SK-N-SH (cell line): ENCODE measurements around the gene KRTAP4-9. TPM values are rescaled to one million over a fixed set of nuclear protein-coding genes. Genes with fewer than 3 reads are reported as not detected.
"Not testable (repeated sequence)": the region's sequence is repeated elsewhere in the genome, so short reads cannot be mapped to it uniquely, and the experiment has no call there.

Experiments used
- CTCF ChIA-PET: fragments of 300-600, 350-600 bp; formaldehyde crosslinking; extraction: SDS; loops from one replicate; lab custom pipeline; 2021; lab: Yijun Ruan, JAX
- POLR2A ChIA-PET: fragments of 350-600 bp; sonication (Branson Sonifier 250); formaldehyde crosslinking; extraction: SDS; loops from one replicate; lab custom pipeline; 2020; ENCODE audit warnings: antibody characterized with exemption, inconsistent platforms; lab: Yijun Ruan, JAX
- DNase-seq: peaks from one replicate; pipeline ENCODE4 v3.0.0; 2012
- H2AFZ ChIP-seq: fragments of 200-600 bp; sonication (generic); 2 replicates; pipeline ENCODE4 v1.8.1; 2016; ENCODE audit warnings: antibody characterized with exemption, mild to moderate bottlenecking, low read depth
- H3F3A ChIP-seq: fragments of 200-600 bp; sonication (generic); replicated peaks from 2 replicates; pipeline ENCODE3; 2016; ENCODE audit warnings: antibody characterized with exemption, mild to moderate bottlenecking; ENCODE audit not compliant: insufficient read depth
- H3K27ac ChIP-seq, 2 experiments: fragments of 200-500 bp in 1 of 2; fragments of 200-600 bp in 1 of 2; sonication (Bioruptor generic) in 1 of 2; sonication (generic), shearing (Covaris generic) in 1 of 2; 2 replicates each; pipeline versions ENCODE4 v1.5.1 to v1.6.1; 2014 to 2016; ENCODE audit warnings: low read depth in 2 of 2, inconsistent platforms in 1 of 2, low read length in 1 of 2, mild to moderate bottlenecking in 1 of 2, mixed read lengths in 1 of 2
- H3K27me3 ChIP-seq: fragments of 200-600 bp; sonication (generic), shearing (Covaris generic); 2 replicates; pipeline ENCODE4 v1.6.1; 2016; ENCODE audit warnings: mixed run types; ENCODE audit not compliant: insufficient read depth
- H3K36me3 ChIP-seq, 2 experiments: fragments of 200-500 bp in 1 of 2; fragments of 200-600 bp in 1 of 2; sonication (Bioruptor generic) in 1 of 2; sonication (generic) in 1 of 2; replicated peaks in 1 of 2; 2 replicates each; pipeline versions ENCODE3 to v1.5.1; 2014 to 2016; ENCODE audit warnings: low read length in 1 of 2, mild to moderate bottlenecking in 1 of 2; ENCODE audit not compliant: insufficient read depth in 2 of 2, control insufficient read depth in 1 of 2
- H3K4me1 ChIP-seq, 2 experiments: fragments of 200-500 bp in 1 of 2; fragments of 200-600 bp in 1 of 2; sonication (Bioruptor generic) in 1 of 2; sonication (generic), shearing (Covaris generic) in 1 of 2; 2 replicates each; pipeline versions ENCODE4 v1.5.1 to v1.6.1; 2014 to 2016; ENCODE audit warnings: low read depth in 1 of 2, low read length in 1 of 2, mixed run types in 1 of 2; ENCODE audit not compliant: insufficient read depth in 2 of 2, control insufficient read depth in 1 of 2
- H3K4me2 ChIP-seq: fragments of 200-600 bp; sonication (generic), shearing (Covaris generic); 2 replicates; pipeline ENCODE4 v1.6.1; 2017; ENCODE audit warnings: mixed run types
- H3K4me3 ChIP-seq, 2 experiments: fragments of 200-500 bp in 1 of 2; fragments of 200-600 bp in 1 of 2; sonication (Bioruptor generic) in 1 of 2; sonication (generic), shearing (Covaris generic) in 1 of 2; 2 replicates each; pipeline versions ENCODE4 v1.5.1 to v1.8.1; 2014 to 2016; ENCODE audit warnings: low read depth in 2 of 2, inconsistent platforms in 1 of 2, low read length in 1 of 2, mild to moderate bottlenecking in 1 of 2, mixed read lengths in 1 of 2, moderate library complexity in 1 of 2
- H3K79me2 ChIP-seq: fragments of 200-600 bp; sonication (generic); 2 replicates; pipeline ENCODE4 v1.8.1; 2017; ENCODE audit warnings: mild to moderate bottlenecking; ENCODE audit not compliant: insufficient read depth
- H3K9ac ChIP-seq: fragments of 200-600 bp; sonication (generic); 2 replicates; pipeline ENCODE4 v1.6.1; 2017; ENCODE audit warnings: mixed run types
- H3K9me2 ChIP-seq: fragments of 200-600 bp; sonication (generic); 2 replicates; pipeline ENCODE4 v1.6.1; 2017; ENCODE audit warnings: mixed run types
- H3K9me3 ChIP-seq: fragments of 200-600 bp; sonication (generic); 2 replicates; pipeline ENCODE4 v1.6.1; 2017; ENCODE audit warnings: mixed run types, mild to moderate bottlenecking, moderate library complexity
- H4K20me1 ChIP-seq: fragments of 200-600 bp; sonication (generic); 2 replicates; pipeline ENCODE4 v1.6.1; 2017; ENCODE audit warnings: mild to moderate bottlenecking, mixed run types; ENCODE audit not compliant: insufficient read depth
- ELF1 ChIP-seq: IDR thresholded peaks from 2 replicates; pipeline ENCODE4 v1.4.0; 2012
- EP300 ChIP-seq, 2 experiments: IDR thresholded peaks; 2 replicates each; pipeline versions ENCODE4 v1.4.0 to v1.6.1; 2012; ENCODE audit warnings: borderline replicate concordance in 1 of 2, low read depth in 1 of 2, low read length in 1 of 2
- EZH2phosphoT487 ChIP-seq: fragments of 200-600 bp; sonication (generic); IDR thresholded peaks from 2 replicates; pipeline ENCODE4 v1.6.1; 2017; ENCODE audit warnings: low read depth, mixed run types, mild to moderate bottlenecking, antibody characterized with exemption, moderate library complexity, borderline replicate concordance
- FOSL2 ChIP-seq: IDR thresholded peaks from 2 replicates; pipeline ENCODE4 v1.4.0; 2012; ENCODE audit warnings: low read depth, mild to moderate bottlenecking, moderate library complexity, borderline replicate concordance
- FOXJ3 ChIP-seq: sonication (generic); formaldehyde crosslinking; IDR thresholded peaks from 2 replicates; pipeline ENCODE4 v1.5.1; 2020; ENCODE audit warnings: mild to moderate bottlenecking, missing genetic modification reagents
- GABPA ChIP-seq: IDR thresholded peaks from 2 replicates; pipeline ENCODE4 v1.4.0; 2012; ENCODE audit warnings: low read depth, mild to moderate bottlenecking
- GATA2 ChIP-seq: sonication (generic); formaldehyde crosslinking; IDR thresholded peaks from 2 replicates; pipeline ENCODE4 v1.5.0; 2020; ENCODE audit warnings: mild to moderate bottlenecking, missing genetic modification reagents
- JUND ChIP-seq: IDR thresholded peaks from 2 replicates; pipeline ENCODE4 v1.4.0; 2012
- MEF2A ChIP-seq: IDR thresholded peaks from 2 replicates; pipeline ENCODE4 v1.4.0; 2012; ENCODE audit warnings: low read depth, borderline replicate concordance
- NFIC ChIP-seq: IDR thresholded peaks from 2 replicates; pipeline ENCODE4 v1.4.0; 2012; ENCODE audit warnings: borderline replicate concordance
- POLR2AphosphoS5 ChIP-seq: IDR thresholded peaks from 2 replicates; pipeline ENCODE4 v1.6.1; 2012; ENCODE audit warnings: low read depth, low read length
- RAD21 ChIP-seq: IDR thresholded peaks from 2 replicates; pipeline ENCODE4 v1.6.1; 2012; ENCODE audit warnings: mild to moderate bottlenecking, low read length
- RCOR1 ChIP-seq: fragments of 150-350 bp; IDR thresholded peaks from 2 replicates; pipeline ENCODE4 v1.6.1; 2017; ENCODE audit warnings: antibody characterized with exemption, low read length
- RFX5 ChIP-seq: IDR thresholded peaks from 2 replicates; pipeline ENCODE4 v1.6.1; 2012; ENCODE audit warnings: mild to moderate bottlenecking, improper control_type of control experiment, low read length
- TCF12 ChIP-seq: IDR thresholded peaks from 2 replicates; pipeline ENCODE4 v1.4.0; 2012
- TEAD4 ChIP-seq: IDR thresholded peaks from 2 replicates; pipeline ENCODE4 v1.4.0; 2012; ENCODE audit warnings: mild to moderate bottlenecking, borderline replicate concordance; ENCODE audit not compliant: insufficient read depth
- WGBS: methylation state at CpG from one replicate; pipeline ENCODE4 v1.1.6; 2017; ENCODE audit warnings: low lambda C conversion rate; 5-methylcytosine and 5-hydroxymethylcytosine counted together
- polyA plus RNA-seq, 3 experiments: library from polyadenylated mRNA; depleted of rRNA; stranded (reverse); fragments of >200 nt; gene quantifications; 2 replicates each; pipeline ENCODE4 v1.2.3, GENCODE V29; 2012
- TF ChIP-seq, protein P1 (sequence below): IDR thresholded peaks from 2 replicates; pipeline ENCODE4 v1.4.0; 2012; ENCODE audit warnings: low read depth, borderline replicate concordance

The KRTAP4-9 gene
- polyA plus RNA-seq, 1 of the 3 experiments (the other 2 are of a cell fraction): not detected

- no peaks in the 10 kb centered on the region for H3K27me3 ChIP-seq
- H3K4me3 ChIP-seq: no peak overlapping the region
- H3F3A ChIP-seq: peaks cover 30% of the 10 kb centered on the region
- no peaks in the 10 kb centered on the region for H4K20me1 ChIP-seq
- TF ChIP-seq POLR2AphosphoS5 (no peak), JUND (no peak), RFX5 (no peak), MEF2A (no peak), RCOR1 (no peak), FOXJ3 (no peak), GATA2 (no peak), EZH2phosphoT487 (no peak), GABPA (no peak), ELF1 (no peak), NFIC (no peak), TEAD4 (no peak), RAD21 (no peak), FOSL2 (no peak)
- TF ChIP-seq, protein P1, sequence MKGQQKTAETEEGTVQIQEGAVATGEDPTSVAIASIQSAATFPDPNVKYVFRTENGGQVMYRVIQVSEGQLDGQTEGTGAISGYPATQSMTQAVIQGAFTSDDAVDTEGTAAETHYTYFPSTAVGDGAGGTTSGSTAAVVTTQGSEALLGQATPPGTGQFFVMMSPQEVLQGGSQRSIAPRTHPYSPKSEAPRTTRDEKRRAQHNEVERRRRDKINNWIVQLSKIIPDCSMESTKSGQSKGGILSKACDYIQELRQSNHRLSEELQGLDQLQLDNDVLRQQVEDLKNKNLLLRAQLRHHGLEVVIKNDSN: no peak
- peaks cover 0 to 22% of the 10 kb centered on the region in 2 experiments; a peak in 2 of 4 replicates for H3K4me1 ChIP-seq
- H3K79me2 ChIP-seq: no peaks in the 10 kb centered on the region
- H2AFZ ChIP-seq: no peak overlapping the region
- WGBS: 36% methylated on average over 5 of the region's 5 CpGs
- no peak overlapping the region for H3K9ac ChIP-seq
- peak overlapping the region in 1 of 2 experiments; percentile 55; a peak in 2 of 4 replicates for H3K27ac ChIP-seq
- ChIA-PET POLR2A (no interaction called here), CTCF (interaction anchor here (1.4 to 1.5 kb wide), 2 partner anchors 23 to 589 kb away, joined by 3 to 4 read pairs; no protein-coding TSS in a partner anchor)
- no peak for DNase-seq
- no peaks in the 10 kb centered on the region for H3K36me3 ChIP-seq
- no peaks in the 10 kb centered on the region for H3K9me3 ChIP-seq
- H3K9me2 ChIP-seq: no peaks in the 10 kb centered on the region
- H3K4me2 ChIP-seq: no peak overlapping the region
Observed at GRCh38 chr17:41058741-41059140, 46.4 kb upstream of the KRTAP4-9 start.

GRCh38 chr17:41059276-41060051 lies 45.7 kb upstream of the KRTAP4-9 start:
- H3K9ac ChIP-seq, POLR2A ChIA-PET, DNase-seq, H3K4me3 ChIP-seq, H3K9me3 ChIP-seq, H3K79me2 ChIP-seq, H3K9me2 ChIP-seq, H2AFZ ChIP-seq, H3K27me3 ChIP-seq, H3K36me3 ChIP-seq, H4K20me1 ChIP-seq: not testable (repeated sequence)
- TF ChIP-seq JUND (peak; percentile 14; the same call in 1 of the 2 replicates), TCF12 (0 out of 2 replicates have a peak, but pooled peaks have one; percentile 26), TEAD4 (peak; percentile 38; the same call in 1 of the 2 replicates), EP300 (IDR thresholded peaks at IDR 0.05; ENCODE audit: borderline replicate concordance in 1 of 2, low read depth in 1 of 2, low read length in 1 of 2) (0 out of 4 replicates have a peak, but pooled peaks of 1 of the 2 experiments have one; percentile 15), FOSL2 (peak; percentile 48)
- peaks cover 30% of the 10 kb centered on the region for H3F3A ChIP-seq
- H3K4me2 ChIP-seq: peak overlapping the region; percentile 51
- peaks cover 0 to 22% of the 10 kb centered on the region in 2 experiments; a peak in 2 of 4 replicates for H3K4me1 ChIP-seq
- 25% methylated on average over 8 of the region's 31 CpGs for WGBS
- peak overlapping the region in 1 of 2 experiments; percentile 62; a peak in 2 of 4 replicates for H3K27ac ChIP-seq
- CTCF ChIA-PET: interaction anchor here (1.5 kb wide), 1 partner anchor 24 kb away, joined by 3 read pairs; no protein-coding TSS in a partner anchor
